GM10266 (cell line): ENCODE results near the gene YWHAQ.

Experiments used
- DNase-seq: peaks from one replicate; pipeline ENCODE4 v3.0.0; 2012; ENCODE audit errors: extremely low spot score
- CTCF ChIP-seq: IDR thresholded peaks from 2 replicates; pipeline ENCODE4 v1.5.1; 2012; ENCODE audit warnings: mild to moderate bottlenecking, low read depth; ENCODE audit not compliant: control insufficient read depth, insufficient read depth; ENCODE audit errors: missing control alignments

The YWHAQ gene

GRCh38 chr2:9647884-9648283 lies 17.1 kb upstream of the YWHAQ start:
- no peak for DNase-seq
- no peak for TF ChIP-seq CTCF

DNA sequence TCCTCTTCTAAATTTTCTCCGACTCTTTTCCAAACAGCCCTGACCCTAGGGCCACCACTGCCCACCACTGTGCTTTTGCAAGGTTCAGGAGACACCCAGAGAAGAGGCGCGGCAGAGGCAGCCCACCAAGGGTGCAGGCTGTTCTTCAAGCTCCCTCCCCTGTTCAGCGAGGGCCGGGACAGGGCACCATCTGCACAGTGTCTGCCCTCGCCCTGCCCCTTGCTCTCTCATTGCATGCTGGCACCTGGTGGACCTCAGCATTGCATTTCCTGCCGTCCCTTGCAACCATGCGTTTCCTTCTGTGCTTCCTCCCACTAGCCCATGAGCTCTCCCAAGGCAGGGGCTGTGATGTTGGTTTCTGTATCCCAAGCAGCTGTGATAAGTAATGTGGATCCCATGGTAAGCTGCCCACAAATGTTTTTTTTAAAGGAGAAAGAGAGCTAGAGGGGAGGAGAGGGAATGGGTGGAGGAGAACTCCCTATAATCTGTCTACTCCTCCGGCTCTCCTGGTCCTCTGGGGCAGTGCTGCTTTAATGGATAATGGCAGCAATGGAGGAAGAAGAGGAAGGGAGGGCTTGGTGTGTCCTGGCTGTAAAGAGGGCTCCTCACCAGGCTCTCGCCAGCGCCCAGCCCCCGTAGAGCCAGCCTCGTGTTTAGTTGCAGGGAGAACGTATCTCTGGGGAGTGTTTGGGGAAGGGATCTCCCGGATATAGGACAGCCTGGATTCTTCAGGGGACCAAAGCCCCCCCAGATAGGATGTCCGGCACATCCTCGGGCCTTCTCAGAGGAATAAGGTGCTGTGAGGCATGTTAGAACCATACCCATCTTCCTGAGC lies 15.6 kb upstream of the YWHAQ start:
- TF ChIP-seq CTCF = no peak
- DNase-seq = no peak

- TF ChIP-seq CTCF = no peak
- DNase-seq = no peak
These were observed 13.8 kb upstream of the YWHAQ start for GRCh38 chr2:9644603-9645002.

GRCh38 chr2:9644021-9644420 lies 13.2 kb upstream of the YWHAQ start:
- DNase-seq = no peak

GRCh38 chr2:9641641-9642040 lies 10.8 kb upstream of the YWHAQ start:
- no peak for TF ChIP-seq CTCF
- no peak for DNase-seq

More at GRCh38 chr2:9644021-9644420, 13.2 kb upstream of the YWHAQ start:
- no peak for TF ChIP-seq CTCF

DNA sequence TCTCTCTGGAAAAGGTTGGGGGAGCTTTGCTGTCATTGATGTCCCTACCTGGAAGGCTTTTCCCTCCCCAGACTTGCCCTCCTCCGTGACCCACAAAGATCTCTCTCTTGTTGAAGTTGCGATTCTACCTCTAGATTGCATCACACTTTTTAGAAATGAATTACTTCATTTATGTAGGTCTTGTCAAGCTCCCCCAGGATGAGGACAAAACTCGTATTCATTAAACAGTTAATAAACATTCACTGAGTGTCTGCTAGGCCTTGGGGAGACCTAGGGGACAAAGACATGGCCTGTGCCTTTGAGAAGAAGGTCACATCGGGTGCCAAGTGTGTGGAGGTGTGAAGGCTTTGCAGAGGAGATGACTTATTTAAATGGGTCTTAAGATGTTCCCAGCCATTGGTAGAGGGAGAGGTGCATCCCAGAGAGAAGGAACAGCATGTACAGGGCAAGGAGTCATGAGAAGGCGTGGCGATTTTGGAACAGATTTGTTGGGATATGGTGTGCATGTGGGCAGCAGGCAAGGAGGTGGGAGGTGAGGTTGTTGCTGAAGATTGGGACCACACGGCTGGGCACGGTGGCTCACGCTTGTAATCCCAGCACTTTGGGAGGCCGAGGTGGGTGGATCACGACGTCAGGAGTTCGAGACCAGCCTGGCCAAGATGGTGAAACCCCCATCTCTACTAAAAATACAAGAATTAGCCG lies 9.8 kb upstream of the YWHAQ start:
- no peak for TF ChIP-seq CTCF
- no peak for DNase-seq
